Left renal pelvis (tissue), 4 donors: Measurements from ENCODE around the gene GPR146. TPM values are rescaled to one million over a fixed set of nuclear protein-coding genes. Genes with fewer than 3 reads are reported as not detected.

Experiments used
- DNase-seq, 4 donors: peaks; one replicate each; pipeline ENCODE4 v3.0.0-alpha.2; 2013; ENCODE audit warnings: low read depth in 4 of 4, low spot score in 3 of 4
- polyA plus RNA-seq, 4 donors: library from polyadenylated mRNA; unstranded; fragments of 120-200 nt; gene quantifications; one replicate each; pipeline ENCODE4 v1.2.1, GENCODE V29; 2013; ENCODE audit not compliant: insufficient read length in 4 of 4

GPR146 gene
- polyA plus RNA-seq, 4 donors = 1.7 to 4.6 (median 4.2) TPM

DNA sequence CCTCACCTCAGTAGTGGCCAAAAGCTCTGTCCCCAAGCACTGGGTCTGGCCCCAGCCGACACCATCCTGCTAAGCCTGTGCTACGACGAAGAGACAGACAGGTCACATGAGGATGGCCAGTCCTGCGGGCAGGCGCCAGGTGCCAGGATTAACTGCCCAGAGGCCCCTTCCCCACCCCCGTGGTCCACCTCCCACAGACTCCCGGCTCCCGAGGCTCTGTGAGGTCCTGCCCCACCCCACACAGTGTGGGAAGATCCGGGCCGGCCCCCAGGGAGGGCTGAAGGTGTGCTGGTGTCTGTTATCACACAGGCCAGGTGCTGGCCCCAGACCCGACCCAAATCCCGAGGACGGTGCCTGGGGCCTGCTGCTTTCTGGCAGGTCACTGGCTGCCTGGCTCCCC lies 34.1 kb upstream of the GPR146 start:
- no peak for DNase-seq

DNA sequence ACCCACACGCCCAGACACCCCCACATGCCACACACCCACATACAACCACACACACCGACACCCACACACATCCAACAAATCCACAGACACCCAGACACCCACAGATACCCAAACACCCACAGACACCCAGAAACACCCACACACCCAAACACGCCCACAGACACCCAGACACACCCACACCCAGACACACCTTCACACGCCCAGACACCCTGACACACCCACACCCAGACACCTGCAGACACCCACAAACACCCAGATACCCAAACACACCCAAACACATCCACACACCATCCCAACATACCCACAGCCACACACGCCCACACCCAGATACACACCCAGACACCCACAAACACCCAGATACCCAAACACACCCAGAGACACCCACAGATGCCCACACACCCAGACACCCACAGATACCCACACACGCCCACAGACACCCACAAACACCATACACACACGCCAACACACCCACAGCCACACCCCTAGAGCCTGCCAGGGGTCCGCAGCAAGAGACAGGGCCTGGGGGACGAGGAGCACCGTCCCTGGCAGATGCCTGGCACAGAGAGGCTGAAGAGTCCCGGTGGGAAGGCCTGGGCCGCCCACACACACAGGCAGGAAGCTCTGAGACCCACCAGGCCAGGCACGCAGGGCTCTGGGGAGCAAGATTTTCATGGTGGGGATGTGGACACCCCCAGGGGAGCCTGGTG lies 32.9 kb upstream of the GPR146 start:
- DNase-seq = no peak

DNA sequence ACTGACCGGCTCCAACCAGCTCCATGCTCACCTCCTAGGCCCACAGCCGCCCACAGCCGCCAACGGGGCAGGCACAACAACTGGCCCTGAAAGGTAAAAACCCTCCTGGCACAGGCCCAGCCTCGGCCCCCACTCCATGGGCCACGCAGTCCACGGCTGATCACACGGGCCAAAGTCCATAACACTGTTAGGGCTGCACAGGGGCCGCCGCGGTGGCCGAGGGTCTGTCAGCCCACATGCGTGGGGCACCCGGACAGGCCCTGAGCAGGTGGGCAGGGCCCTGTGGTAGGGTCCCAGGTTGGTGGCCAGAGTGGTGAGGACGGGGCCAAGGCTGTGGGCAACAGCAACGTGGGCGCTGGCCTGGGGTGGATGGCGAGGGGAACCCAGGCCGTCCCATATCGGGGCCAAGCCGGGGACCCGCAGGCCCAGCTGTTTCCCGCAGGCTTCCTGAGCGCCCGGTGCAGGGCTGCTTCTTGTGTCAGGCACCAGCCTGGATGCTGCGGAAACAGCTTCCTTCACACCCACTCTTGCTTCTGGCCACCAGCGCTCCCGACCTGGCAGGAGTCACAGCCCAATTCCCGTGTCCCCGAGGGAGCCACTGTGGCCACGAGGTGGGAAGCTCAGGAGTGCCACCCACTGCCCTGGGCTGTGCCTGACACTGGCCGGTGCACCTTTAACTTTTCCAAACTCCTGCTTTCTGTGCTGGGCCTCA lies 32.2 kb upstream of the GPR146 start:
- DNase-seq = no peak

DNA sequence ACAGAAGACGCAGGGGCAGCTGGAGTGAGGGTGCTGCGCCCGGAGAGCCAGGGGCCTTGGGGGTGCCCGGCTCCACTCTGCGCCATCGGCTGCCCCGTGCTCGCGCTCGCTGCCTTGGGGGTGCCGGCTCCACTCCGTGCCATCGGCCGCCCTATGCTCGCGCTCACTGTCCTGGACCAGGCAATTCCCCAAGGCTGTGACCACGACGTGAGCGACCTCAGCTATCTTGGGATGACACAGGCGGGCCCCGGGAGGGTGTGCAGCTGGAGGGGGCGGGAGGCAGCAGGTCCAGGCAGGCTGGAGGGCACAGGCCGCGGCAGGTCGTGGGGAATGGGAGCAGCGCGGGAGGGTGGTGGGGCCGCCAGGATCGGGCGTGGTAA lies 31.6 kb upstream of the GPR146 start:
- DNase-seq = no peak

DNA sequence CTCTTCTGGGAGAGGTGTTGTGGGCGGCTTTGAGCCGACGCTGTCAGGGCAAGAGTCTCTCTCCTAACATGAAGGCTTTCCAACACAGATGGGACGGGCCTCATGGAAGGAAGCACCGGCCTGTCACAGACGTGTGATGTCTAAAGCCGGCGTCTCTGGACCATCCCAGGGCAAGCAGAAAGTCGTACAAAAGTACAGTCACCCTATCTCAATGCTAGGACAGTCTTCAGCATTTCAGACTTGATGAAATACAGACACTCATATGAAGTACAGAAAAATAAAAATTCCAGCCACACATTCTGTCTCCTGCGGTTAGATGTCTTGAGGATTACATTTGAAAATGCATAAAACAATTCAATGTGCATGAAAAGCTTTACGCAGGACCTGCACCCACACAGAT lies 30.8 kb upstream of the GPR146 start:
- DNase-seq = no peak

DNA sequence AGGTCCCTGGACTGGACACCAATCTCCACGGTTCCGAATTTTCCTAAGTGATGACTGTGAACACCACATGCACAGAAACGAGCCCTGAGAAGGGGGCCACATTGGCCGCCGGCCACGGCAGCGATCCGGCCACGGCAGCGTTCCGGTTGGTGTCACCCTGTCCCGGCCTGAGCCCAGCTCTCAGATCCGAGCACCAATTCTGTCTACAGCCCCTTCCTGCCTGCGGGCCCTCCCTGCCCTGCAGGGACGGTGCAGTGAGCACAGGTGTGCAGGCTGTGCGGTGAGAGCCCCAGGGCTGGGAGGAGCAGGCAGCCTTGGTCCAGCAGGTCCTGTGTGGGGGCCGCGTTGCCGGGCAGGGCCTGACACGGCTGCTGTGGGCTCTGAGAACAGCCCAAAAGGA lies 29.7 kb upstream of the GPR146 start:
- DNase-seq = no peak

DNA sequence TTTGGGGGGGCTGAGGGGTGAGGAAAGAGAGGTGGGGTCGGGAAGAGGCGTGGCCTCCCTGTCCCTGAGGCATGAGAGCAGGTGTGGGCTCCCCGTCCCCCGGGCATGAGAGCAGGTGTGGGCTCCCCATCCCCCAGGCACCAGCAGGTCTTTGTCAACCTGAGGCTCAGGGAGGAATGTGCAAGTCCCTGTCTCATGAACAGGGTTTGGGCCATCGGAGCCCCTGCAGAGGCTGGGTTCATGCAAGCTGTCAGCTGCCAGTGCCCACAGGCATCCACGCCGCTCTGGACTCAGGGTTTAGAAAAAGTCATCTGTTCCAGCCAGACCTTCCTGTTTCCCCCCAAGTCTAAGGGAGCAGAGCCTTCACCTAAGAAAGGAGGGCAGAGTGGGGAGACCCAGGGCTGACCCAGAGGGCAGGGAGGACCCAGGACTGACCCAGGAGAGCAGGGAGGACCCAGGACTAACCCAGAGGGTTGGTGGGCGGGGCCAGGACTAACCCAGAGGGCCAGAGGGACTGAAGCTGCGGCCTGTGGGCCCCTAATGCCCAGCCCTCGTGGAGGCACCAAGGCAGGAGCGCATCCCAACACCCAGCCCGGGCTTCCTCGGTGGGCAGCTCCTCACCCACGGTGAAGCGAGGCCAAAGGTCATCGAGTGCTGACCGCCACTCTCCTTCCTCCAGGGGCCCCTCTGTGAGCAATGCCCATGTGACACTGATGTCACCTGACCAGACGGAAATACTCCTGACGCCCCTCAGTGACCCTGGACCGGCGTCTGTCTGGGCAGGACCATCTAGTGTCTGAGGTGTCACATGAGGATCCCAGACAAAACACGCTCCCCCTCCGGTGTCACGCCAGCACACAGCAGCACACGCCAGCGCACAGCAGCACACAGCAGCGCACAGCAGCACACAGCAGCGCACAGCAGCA lies 28.9 kb upstream of the GPR146 start:
- DNase-seq = no peak

DNA sequence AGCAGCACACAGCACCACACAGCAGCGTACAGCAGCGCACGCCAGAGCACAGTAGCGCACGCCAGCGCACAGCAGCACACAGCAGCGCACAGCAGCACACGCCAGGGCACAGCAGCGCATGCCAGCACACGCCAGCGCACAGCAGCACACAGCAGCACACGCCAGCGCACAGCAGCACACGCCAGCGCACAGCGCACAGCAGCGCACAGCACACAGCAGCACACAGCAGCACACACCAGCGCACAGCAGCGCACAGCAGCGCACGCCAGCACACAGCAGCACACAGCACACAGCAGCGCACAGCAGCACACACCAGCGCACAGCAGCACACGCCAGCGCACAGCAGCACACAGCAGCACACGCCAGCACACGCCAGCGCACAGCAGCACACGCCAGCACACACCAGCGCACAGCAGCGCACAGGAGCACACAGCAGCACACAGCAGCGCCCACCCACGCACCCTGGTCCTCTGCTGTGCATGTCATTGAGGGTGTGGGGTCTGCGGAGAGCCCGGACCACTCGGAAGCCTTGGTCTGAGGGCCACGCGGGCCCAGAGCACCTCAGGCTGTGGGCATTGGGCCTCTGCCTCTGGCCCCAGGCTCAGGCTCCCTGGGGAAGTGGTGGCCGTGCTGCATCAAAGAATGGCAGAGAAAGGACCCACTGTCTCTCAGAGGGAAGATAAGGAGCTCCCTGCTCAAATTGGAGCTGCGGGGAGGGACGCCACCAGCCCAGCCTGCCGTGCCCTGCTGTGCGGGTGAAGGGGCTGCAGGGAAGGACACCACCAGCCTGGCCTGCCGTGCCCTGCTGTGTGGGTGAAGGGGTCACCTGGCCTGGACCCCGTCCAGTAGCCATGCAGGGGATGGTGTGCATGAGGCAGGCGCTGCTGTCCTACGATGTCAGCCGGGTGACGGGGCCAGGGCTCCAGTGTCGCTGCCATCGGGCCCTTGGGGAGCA lies 27.5 kb upstream of the GPR146 start:
- no peak for DNase-seq

DNA sequence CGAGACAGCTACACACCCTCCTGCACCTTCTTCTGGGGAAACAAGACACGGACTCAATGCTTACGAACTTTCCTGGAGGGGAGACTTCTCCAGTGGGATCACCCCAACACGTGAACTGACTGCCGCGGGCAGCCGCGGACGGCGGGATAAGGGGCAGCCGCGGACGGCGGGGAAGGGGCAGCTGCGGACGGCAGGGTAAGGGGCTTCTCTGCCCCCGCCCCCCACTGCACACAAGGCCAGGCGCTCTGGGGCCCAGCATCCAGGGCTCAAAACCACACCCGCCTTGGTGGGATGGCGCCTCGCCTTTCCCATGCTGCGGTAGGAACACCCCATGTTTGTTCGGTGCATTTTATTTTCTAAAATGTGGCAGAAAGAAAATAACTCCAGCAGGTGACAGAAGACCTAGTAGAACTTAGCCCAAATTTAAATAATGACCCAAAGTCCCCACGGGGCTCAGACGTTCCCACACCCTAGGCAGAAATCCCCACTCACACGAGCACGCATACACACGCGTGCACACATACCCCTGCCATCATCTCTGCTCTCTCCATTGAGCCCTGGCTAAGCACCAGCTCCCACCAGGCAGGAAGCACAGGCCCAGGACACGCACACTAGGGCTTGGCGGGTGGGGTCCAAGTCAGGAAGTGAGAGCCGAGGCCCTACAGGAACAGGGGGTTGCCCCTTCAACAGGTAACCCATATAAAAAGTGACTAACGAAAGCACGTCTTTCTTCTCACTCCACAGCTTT lies 26.6 kb upstream of the GPR146 start:
- no peak for DNase-seq

DNA sequence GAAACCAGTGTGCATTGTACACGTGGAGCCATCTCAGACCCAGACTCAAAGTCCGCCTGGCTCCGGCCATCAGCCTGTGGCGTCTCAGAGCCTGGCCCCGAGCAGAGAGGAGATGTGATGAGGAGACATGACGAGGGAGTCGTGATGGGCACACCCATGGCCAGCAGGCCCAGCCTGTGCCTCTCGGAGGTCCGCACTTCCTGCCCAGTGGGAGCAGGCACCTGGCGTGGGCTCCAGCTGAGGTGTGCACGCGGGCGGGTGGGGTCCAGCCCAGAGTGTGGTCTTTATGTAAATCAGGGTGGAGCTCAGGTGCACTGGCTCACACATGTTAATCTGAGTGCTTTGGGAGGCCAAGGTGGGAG lies 26.0 kb upstream of the GPR146 start:
- DNase-seq = no peak

DNA sequence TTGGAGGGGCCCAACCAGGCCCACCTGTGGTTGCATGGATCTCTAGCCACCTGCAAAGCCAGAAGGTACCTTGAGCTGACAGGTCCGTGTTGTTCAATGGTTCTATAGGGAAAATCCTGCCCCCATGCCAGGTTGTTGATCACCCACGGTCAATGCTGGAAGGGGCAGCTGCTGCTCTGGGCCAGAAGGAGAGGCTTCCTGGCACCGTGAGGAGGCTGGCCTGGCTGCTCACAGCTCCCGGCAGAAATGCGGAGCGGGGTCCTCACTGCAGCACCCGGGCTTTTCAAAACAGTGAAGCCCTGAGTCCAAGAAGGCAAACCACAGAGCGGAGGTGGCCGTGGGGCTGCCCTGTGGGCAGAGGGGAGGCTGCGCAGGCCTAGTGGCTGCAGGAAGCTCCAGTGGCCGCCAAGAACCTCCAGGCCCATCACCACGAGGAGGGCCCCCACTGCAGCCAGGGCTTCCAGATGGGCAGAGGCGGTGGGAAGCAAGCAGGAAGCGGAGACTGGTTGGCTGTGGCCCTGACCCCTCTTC lies 25.0 kb upstream of the GPR146 start:
- DNase-seq = no peak

DNA sequence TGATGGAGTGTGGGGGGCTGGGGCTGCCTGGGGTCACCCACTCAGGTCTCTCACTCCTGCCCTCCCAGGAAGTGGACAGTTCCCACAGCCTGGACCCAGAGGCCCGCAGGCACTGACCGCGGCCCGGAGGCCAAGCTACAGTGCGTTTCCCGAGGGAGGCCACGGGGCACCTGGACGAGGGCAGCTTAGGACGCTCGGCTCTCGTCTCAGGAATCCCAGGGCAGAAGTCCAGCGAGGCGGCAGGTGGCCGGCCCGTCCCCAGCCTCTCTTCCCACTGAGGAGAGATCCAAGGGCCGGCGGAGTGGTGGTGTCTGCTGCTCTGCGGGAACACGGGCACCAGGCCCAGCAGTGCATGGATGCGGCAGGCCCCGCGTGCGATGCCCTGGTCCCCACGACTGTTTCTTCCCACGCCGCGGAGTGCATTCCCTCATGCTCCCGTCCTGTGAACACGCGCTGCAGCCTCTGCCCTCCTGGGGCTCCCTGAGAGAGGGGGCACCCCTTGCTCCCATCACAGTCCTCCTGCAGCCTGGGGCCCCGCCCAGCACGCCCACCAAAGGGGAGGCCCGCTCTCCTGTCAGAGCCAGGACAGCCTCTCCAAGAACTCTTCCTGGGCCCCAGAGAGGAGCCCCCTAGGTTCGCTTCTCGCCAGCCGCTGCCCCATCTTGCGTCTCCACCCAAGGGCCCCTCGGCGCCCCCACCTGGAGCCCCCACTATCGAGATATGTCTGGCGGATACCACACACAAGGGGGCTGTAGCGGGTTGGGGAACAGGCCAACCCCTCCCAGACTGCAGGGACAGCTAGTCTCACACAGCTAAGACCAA lies 24.3 kb upstream of the GPR146 start:
- DNase-seq = no peak

DNA sequence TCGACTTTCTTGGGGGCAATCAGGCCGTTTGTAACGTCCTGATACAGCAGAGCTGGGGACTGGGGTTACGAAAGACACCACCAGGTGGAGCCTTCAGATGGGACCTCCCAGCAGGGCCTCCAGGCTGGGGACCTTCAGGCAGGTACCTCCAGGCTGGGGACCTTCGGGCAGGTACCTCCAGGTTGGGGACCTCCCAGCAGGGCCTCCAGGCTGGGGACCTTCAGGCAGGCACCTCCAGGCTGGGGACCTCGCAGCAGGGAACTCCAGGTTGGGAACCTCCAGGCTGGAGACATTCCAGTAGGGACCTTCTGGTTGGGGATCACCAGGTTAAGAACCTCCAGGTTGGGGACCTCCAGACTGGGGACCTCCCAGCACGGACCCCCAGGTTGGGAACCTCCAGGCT lies 23.5 kb upstream of the GPR146 start:
- DNase-seq = no peak

DNA sequence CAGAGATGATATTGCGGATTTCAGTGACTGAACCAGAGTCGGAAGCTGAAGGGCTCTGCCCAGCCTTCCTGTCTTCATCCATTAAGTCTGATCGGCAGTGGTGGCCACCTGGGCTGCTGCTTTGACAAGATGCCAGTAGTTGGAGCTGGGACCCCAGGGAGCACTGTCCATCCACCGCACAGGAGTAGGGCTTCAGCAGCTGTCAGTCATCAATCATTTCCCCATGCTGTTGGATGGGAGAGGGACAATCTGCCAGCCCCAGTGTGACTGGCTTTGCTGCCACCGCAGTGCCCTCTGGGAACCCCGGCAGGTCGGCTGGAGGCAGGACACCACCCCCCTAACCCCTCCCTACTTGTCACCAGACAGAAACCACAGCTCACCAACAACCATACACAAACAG lies 23.0 kb upstream of the GPR146 start:
- no peak for DNase-seq

DNA sequence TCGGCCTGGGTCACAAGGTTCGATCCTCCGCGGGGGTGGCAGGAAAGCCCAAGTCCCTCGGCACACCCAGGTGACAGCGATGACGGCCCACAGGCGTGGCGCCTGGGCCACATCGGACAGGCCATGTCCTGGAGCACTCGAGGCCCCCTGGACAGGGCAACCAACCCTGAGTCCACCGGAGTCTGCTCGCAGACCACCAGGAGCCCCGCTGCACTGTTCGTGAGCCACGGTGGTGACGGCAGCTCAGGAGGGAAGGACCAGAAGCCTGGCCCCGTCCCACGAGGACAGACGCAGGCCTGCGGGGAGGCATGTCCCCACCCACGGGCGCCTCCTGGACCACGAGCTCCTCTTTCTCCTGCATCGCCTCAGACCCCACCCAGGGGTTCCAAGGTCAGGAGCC lies 22.4 kb upstream of the GPR146 start:
- DNase-seq = no peak

DNA sequence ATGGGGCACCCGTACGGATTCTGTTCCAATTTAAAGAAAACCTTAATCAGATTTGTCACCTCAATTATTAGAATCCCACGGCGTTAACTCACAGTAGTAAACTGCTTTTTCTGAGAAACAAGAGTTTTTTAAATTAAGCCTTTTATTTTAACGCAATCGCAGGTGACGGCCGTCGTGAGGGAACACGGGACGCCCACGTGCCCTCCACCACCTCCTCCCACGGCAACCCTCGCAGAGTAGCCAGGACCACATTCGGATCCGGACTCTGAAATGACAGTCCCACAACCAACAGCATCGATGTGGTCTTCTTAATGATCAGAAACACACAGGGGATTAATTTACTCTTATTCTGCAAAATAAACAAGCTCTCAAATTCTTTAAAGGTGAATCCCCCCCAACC lies 22.0 kb upstream of the GPR146 start:
- no peak for DNase-seq

DNA sequence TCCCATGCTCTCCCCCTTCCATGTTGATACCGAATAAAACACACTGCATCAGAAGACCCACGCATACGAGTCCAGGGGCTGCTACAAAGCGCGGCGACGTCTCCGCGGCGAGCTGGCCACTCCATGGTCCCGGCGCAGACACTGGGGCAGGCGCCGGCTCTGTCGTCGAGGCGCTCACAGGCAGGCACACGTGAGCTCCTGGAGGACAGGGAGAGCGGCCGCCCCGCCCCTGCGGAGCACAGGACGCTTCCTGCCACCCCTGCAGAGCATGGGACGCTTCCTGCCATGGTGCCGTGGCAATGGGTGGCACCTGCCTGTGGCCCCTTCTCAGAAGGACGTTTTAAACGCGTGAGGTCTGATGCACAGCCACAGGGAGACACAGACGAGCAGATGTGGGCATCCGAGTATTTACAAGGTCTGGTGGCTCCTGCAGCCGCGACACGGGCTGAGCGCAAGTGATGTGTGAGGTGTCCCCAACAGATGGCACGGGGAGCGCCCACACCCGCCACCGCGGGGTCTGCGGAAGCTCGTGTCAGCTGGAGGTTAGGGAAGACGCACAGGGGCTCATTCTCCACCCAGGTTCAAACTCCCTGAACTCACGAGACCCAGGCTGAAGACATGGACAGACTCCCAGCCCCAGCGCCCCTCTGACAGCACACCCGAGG lies 21.4 kb upstream of the GPR146 start:
- DNase-seq = no peak

DNA sequence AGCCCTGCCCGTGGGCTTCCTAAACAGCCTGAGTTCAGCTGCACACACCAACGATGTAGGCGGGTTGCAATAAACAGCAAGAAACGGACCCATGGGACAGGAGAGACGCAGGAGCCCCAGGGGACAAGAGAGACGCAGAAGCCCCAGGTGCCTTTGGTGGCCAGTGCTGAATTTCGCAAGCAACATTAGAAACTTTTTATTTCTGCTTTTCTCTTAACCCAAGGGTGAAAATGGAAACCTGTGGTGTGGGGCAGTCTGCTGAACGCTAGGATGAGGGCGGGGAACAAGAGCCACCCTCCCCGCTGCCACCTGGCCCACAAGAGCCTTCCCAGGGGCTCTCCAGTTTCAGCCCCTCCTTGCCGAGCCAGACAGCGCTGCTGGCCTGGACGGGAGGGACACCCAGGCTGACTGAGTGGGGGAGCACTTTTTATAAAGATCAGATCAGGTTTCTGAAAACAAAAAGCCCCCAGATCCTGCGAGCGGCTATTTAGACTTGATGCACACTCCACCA lies 20.0 kb upstream of the GPR146 start:
- no peak for DNase-seq
